Stimulated activated CD4-positive, alpha-beta T cell treated with anti-CD3 and anti-CD28 coated beads, TNF-alpha, amount 100 ng/mL, for 4 hours (primary cell): ENCODE data around the gene ACTR2.
A peak's percentile ranks its signal among the peaks of the same experiment; 100 is the strongest.
"Not testable (repeated sequence)": the region's sequence is repeated elsewhere in the genome, so short reads cannot be mapped to it uniquely, and the experiment has no call there.

Experiments used
- DNase-seq, 3 experiments: peaks; one replicate each; pipeline ENCODE4 v3.0.0-alpha.2; 2020; ENCODE audit warnings: low read depth in 3 of 3

Gene ACTR2

GRCh38 chr2:65227456-65228262, at the start of gene ACTR2:
Gene ACTR2 (plus strand): TSS chr2:65227831. CDS start chr2:65227910, 79 bp downstream.
- DNase-seq = peak; percentile 82 to 90 (median 87)

DNA sequence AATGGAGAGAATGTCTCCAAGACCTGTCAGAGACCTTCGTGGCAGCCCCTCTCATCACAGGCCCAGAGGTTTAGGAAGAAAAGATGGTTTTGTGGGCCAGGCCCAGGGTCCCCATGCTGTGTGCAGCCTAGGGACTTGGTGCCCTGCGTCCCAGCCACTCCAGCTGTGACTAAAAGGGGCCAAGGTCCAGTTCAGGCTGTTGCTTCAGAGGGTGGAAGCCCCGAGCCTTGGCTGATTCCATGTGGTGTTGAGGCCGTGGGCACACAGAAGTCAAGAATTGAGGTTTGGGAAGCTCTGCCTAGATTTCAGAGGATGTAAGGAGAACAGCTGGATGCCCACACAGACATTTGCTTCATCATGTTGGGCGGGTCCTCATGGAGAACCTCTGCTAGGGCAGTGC, 45.1 kb upstream of the ACTR2 start:
- no peak for DNase-seq

- not testable (repeated sequence) for DNase-seq
Observed at GRCh38 chr2:65183406-65183805, 44.2 kb upstream of the ACTR2 start.

GRCh38 chr2:65185012-65185411, 42.6 kb upstream of the ACTR2 start:
- DNase-seq = no peak

DNA sequence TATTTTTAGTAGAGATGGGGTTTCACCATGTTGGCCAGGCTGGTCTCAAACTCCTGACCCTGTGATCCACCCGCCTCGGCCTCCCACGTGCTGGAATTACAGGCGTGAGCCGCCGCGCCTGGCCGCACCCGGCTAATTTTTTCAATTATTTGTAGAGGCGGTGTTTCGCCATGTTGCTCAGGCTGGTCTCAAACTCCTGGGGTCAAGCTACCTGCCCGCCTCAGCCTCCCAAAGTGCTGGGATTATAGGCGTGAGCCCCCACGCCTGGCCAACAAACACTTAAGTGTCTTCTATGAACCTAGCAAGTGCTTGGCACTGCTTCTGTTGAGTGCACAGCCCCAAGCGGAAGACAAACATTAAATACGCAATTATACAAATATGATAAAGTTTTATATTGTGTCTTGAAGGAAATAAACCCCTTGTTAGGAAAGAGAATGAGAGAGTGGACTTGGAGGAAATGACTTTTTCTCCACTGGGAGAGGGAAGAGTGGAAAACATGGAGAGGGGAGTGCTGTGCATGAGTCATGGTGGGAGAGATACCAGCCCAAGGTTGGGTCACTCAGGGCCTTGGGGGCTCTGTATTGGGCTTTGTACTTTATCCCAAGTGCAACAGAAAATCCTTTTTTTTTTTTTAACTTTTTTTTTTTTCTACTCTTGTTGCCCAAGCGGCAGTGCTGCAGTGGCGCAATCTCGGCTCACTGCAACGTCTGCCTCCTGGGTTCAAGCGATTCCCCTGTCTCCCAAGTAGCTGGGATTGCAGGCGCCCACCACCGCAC, 41.4 kb upstream of the ACTR2 start:
- no peak for DNase-seq

DNA sequence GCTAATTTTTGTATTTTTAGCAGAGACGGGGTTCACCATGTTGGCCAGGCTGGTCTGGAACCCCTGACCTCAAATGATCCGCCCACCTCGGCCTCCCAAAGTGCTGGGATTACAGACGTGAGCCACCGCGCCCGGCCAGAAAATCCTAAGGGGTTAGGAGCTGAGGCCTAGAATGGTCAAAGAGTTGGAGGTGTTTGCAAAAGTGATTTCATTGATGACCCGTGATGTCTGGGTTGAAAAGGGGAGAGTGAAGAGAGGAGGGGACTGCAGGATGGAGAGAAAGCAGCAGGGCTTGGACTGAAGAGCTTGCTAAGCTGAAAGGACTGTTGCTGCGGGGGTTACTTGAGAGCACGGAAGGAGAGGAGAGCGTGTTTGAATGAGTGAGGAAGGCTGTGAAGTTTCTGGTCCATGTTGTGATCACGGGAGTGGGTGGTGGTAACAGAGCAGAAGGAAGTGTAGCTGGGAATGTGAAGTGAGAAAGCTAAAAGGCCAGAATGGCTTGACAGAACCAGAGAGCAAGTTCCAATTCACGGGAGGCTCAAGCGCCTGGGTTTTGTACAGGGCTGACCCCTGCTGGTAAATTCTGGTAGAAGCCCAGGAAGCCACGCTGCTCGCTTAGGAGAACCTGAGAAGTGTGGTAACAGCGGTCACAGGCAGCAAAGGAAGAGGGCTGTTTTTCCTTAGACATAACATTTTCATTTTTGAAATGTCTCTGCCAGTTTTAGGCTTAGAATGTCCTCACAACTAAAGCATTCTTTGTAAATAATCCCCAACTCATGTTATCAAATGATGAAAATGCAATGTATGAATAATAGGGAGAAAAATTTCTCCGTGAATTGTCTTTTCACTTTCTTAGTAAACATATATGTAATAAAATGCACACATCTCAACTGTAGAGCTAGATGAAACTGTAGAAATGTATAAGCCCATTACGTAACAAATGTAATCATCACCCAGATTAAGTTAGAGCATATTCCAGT, 40.5 kb upstream of the ACTR2 start:
- DNase-seq = peak; percentile 42 to 45 (median 42)

DNA sequence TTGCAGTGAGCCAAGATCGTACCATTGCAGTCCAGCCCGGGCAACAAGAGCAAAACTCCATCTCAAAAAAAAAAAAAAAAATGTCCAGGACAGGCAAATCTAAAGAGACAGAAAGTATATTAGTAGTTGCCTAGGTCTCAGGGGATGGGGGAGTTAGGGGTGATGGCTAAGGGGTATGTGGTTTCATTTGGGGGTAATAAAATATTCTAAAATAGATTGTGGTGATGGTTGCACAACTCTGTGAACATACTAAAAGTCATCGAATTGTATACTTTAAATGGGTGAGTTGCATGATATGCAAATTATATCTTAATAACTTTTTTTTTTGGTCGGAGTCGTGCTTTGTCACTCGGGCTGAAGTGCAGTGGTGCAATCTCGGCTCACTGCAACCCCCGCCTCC, 34.2 kb upstream of the ACTR2 start:
- no peak for DNase-seq

DNA sequence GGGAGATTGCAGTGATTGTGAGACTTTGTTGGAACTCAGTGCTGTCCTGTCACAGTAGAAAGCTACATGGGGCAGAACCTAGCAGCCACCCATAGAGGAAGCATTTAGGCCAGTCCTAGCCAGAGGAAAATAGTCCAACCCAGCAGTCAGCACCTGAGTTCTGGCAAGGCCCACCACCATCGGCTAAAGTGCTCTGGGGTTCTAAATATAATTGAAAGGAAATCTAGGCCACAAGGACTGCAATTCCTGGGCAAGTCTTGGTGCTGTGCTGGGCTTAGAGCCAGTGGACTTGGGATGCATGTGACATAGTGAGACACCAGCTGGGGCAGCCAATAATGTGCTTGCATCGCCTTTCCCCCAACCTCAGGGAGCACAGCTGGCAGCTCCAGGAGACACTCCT, 28.9 kb upstream of the ACTR2 start:
- DNase-seq = no peak

DNA sequence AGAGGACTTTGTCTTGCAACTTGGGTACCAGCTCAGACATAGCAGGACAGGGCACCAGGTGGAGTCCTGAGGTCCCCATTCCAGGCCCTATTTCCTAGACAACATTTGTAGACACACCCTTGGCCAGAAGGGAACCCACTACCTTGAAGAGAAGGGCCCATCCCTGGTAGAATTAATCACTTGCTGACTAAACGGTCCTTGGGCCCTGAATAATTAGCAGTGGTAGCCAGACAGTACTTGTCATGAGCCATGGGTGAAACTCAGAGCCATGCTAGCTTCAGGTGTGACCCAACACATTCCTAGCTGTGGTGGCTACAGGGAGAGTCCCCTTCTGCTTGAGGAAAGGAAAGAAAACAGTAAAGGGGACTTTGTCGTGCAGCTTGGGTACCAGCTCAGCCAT, 28.5 kb upstream of the ACTR2 start:
- no peak for DNase-seq

- DNase-seq = no peak
Observed at GRCh38 chr2:65199891-65200290, 27.7 kb upstream of the ACTR2 start.

DNA sequence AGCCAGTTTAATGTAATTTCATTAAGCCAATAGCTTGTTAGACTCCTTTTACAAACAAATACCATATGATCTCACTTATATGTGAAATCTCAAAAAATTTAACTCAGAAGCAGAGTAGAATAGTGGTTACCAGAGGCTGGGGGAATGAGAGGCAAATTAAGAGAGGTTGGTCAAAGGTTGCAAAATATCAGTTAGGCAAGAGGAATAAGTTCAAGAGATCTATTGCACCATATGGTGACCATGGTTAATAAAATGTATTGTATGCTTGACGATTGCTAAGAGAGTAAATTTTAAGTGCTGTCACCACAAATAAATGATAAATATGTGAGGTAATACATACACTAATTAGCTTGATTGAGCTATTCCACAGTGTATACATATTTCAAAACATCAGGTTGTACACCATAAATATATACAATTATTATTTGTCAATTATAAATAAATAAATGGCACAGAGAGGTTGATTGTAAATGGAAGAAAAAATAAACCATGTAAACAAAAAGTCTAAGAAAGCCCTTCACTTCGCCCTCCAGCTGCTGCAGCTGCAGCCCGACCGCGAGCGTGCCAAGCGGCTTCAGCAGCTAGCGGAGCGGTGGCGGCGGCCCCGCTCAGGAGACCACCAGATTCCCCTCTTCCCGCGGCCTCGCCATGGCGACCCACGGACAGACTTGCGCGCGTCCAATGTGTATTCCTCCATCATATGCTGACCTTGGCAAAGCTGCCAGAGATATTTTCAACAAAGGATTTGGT, 23.0 kb upstream of the ACTR2 start:
- DNase-seq = no peak

- no peak for DNase-seq
Observed at GRCh38 chr2:65212115-65212514, 15.5 kb upstream of the ACTR2 start.

DNA sequence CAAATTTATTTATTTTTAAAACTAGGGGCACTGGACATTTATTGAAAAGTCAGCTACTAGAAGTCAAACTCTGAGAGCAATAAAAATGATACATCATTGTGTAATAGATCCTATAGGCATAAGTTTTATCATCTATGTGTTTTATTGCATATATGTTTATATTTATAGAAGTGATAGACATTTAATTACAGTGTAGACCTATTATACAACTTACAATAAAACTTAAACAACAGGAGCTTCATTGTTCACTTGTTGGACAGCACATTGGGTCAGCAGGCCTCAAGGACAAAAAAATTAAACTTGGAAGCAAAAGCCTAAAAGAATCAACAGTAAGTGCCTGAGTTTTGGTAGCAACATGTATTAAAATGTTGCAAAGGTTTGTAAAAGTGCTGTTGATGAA, 15.0 kb upstream of the ACTR2 start:
- DNase-seq = no peak

DNA sequence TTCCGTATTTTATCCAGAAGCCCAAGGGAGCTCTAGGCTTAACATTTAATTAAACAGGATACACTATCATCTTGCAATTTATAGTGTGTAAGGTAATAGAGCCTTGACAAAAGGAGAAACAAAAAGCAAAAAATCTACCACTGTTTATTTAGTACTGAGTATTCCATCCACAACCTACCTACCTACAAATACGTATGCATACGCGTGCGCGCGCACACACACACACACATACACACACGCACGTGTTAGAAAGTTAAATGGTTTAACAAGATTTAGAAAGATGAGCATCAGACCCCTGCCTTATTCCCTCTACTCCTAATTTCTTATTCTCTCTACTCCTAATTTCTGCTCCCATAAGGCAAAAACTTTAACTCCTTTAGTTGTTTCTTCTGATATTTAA, 14.6 kb upstream of the ACTR2 start:
- DNase-seq = no peak

- no peak for DNase-seq
Observed at GRCh38 chr2:65214361-65214760, 13.3 kb upstream of the ACTR2 start.

GRCh38 chr2:65214843-65215242, 12.8 kb upstream of the ACTR2 start:
- no peak for DNase-seq

DNA sequence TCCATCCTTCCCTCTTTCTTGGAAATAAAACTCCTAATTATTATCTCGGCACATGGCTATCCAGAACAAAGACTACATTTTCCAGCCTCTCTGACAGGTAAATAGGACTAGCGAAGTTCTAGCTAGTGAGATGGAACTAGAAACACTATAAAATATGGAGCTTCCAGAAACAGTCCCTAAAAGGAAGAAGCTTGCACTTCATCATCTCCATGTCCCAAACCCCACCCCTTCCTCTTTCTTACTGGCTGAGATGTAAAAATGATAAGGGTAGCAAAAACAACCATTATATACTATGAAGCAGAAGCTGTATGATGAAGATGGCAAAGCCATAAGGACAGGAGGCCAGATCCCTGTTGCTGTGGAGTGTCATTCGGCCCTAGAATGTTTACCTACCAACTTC, 11.7 kb upstream of the ACTR2 start:
- DNase-seq = no peak

DNA sequence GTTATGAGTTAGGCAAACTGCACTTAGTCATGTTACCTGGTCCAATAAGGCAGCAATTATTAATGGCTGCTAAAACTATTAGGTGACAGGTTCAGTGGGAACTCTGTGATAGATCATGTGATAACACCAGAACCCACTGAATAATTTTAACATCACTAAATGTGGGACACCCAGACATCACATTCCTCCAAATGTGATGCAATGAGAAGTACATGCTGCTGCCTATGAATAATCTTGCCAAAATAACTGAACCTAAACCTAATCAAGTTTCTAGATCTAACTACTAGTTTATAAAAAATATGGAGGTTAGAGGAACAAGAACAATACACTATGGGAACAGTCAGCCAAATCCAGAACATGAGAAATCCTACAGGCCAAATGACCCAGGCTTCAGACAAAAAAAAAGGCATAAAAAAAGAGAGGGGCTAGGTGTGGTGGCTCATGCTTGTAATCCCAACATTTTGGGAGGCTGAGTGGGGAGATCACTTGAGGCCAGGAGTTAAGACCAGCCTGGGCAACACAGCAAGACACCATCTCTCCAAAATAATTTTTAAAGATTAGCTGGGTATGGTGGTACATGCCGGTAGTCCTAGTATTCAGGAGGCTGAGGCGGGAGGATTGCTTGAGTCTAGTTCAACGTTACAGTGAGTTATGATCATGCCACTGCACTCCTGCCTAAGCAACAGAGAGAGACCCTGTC, 7.0 kb upstream of the ACTR2 start:
- no peak for DNase-seq

DNA sequence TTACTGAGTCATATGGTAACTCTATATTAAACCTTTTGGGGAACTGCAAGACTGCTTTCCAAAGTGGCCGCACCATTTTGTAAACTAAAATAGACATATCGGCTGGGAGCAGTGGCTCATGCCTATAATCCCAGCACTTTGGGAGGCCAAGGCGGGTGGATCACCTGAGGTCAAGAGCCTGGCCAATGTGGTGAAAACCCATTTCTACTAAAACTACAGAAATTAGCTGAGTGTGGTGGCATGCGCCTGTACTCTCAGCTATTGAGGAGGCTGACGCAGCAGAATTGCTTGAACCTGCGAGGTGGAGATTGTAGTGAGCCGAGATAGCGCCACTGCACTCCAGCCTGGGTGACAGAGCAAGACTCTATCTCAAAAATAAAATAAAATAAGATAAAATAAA, 6.4 kb upstream of the ACTR2 start:
- DNase-seq = not testable (repeated sequence)

DNA sequence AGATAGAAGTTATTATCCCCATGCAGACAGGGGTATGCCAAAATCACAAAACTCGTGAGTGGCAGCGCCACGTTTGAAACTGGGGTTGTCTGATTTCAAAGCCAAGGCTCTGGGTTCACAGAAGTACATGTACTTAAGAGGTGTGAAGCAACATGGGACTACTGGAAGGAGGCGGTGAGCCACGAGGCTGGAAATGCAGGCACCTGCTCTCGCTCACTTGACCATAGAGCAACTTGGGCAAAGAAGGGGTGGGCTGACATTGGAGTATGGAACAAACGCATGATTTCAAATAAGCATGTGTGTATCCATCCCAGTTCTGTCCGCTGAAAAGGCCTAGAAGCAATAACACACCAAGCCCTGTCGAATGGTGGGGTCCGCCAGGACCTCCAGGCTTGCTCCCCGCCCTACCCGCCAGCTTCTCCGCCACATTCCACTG, 593 bp upstream of the ACTR2 start:
- no peak for DNase-seq
